ENCODE measurements around the gene AJM1.

DNA sequence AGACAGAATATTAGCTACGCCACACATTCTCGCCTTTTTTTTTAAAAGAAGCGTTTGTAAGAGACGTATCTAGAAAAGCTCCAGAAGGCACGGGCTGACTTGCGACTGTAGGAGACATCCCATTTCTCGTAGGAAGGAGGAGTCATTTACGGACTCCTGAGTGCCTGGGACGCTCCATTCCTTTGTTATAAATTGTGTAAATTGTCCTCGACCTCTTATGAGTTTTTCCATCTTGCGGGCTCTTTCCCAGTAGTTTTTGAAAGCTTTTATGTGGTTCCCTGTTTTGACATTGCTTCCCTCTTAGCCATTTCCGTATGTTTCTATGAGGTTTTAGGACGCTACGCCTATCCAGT, 33.5 kb upstream of the AJM1 start:
- no peak for TF ChIP-seq E2F6 (IDR thresholded peaks at IDR 0.05; ENCODE audit: borderline replicate concordance, low read depth)
- no peak for TF ChIP-seq USF2 (IDR thresholded peaks at IDR 0.05)
